ENCODE measurements around the gene ISOC2.

DNA sequence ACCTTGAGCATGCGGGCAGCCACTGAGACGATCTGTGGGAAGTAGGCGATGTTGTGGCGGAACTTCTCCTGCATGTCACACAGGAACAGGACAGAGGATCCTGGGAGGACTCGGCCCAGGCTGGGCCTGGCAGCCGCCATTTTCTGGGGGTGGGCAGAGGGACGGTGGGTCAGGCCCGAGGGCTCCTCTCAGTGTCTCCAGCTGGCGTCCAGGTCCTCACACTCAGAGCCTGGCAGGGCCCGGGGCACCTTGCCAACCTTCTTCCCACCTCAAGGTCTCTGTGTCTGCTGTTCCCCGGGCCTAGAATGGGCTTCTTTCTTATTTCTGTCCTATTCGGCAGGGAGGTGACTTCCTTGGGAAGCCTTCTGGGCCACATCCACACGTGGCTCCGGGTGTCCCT lies 5.1 kb downstream of the ISOC2 start:
- no peak for TF ChIP-seq HDGF (IDR thresholded peaks at IDR 0.05; ENCODE audit: borderline replicate concordance)
- TF ChIP-seq SUZ12 (IDR thresholded peaks at IDR 0.05): no peak
- no peak for TF ChIP-seq BHLHE40 (IDR thresholded peaks at IDR 0.05; ENCODE audit: borderline replicate concordance)
- no peak for TF ChIP-seq CTBP1 (IDR thresholded peaks at IDR 0.05; ENCODE audit: borderline replicate concordance)
